ENCODE results near the gene TMEM123. TPM values are rescaled to one million over a fixed set of nuclear protein-coding genes. Genes with fewer than 3 reads are reported as not detected.

The TMEM123 gene
- total RNA-seq, 1 experiment from 2014 or later, result 116 TPM

- Mint-ChIP-seq H3K9me3 (no peaks in the 10 kb centered on the region; the same call in 1 of the 2 replicates), H3K4me3 (no peak overlapping the region), H3K4me1 (no peaks in the 10 kb centered on the region), H3K27ac (no peak overlapping the region), H3K36me3 (peaks cover 50% of the 10 kb centered on the region), H3K27me3 (ENCODE audit: low read depth) (no peaks in the 10 kb centered on the region)
- POLR2A ChIA-PET, result no interaction called here
- no peak for ATAC-seq
- TF ChIP-seq ZNF425 (CRISPR knock-in tag; conservative IDR thresholded peaks at IDR 0.05) (no peak), ATF1 (CRISPR knock-in tag; IDR thresholded peaks at IDR 0.05) (no peak), NFATC4 (CRISPR knock-in tag; IDR thresholded peaks at IDR 0.05) (no peak), MAX (CRISPR knock-in tag; IDR thresholded peaks at IDR 0.05) (no peak), CTCF (IDR thresholded peaks at IDR 0.05) (no peak), NFYB (CRISPR knock-in tag; conservative IDR thresholded peaks at IDR 0.05; ENCODE audit: low read depth) (no peak), MLX (CRISPR knock-in tag; IDR thresholded peaks at IDR 0.05) (no peak), SMAD4 (CRISPR knock-in tag; IDR thresholded peaks at IDR 0.05) (no peak), SP1 (CRISPR knock-in tag; conservative IDR thresholded peaks at IDR 0.05) (no peak), ATF3 (CRISPR knock-in tag; conservative IDR thresholded peaks at IDR 0.05) (no peak), ZNF671 (CRISPR knock-in tag; IDR thresholded peaks at IDR 0.05) (no peak), USF2 (CRISPR knock-in tag; IDR thresholded peaks at IDR 0.05) (no peak), ETV6 (CRISPR knock-in tag; IDR thresholded peaks at IDR 0.05) (no peak), ZNF281 (CRISPR knock-in tag; IDR thresholded peaks at IDR 0.05) (no peak), TP53 (CRISPR knock-in tag; IDR thresholded peaks at IDR 0.05) (no peak), ZNF396 (CRISPR knock-in tag; IDR thresholded peaks at IDR 0.05; ENCODE audit: borderline replicate concordance) (no peak), E2F5 (CRISPR knock-in tag; IDR thresholded peaks at IDR 0.05) (no peak), TCF7 (CRISPR knock-in tag; IDR thresholded peaks at IDR 0.05; ENCODE audit: low read depth) (no peak)
- no peak for DNase-seq (ENCODE audit: low spot score)
- CTCF ChIA-PET, result interaction anchor here (3.2 kb wide), 1 partner anchor 26 kb away, joined by 8 read pairs; no protein-coding TSS in a partner anchor
Measured at GRCh38 chr11:102368472-102368871, 84.1 kb downstream of the TMEM123 start.
